Esophagus squamous epithelium (tissue), 4 donors: ENCODE data around the gene MEIOSIN.

Experiments
- POLR2A ChIP-seq, 4 donors: fragments of 450-650 bp; IDR thresholded peaks; one replicate each; pipeline ENCODE4 v1.6.1; 2017; ENCODE audit warnings: antibody characterized with exemption in 4 of 4, mild to moderate bottlenecking in 4 of 4, moderate library complexity in 3 of 4
- TF ChIP-seq, protein P1 (sequence below), 6 experiments: fragments of 450-650 bp in 4 of 6; fragments of 200-600 bp in 2 of 6; sonication (generic) in 2 of 6; IDR thresholded peaks; one replicate each; pipeline ENCODE4 v1.5.1; 2016 to 2019; ENCODE audit warnings: antibody characterized with exemption in 6 of 6, mild to moderate bottlenecking in 4 of 6, moderate library complexity in 4 of 6

DNA sequence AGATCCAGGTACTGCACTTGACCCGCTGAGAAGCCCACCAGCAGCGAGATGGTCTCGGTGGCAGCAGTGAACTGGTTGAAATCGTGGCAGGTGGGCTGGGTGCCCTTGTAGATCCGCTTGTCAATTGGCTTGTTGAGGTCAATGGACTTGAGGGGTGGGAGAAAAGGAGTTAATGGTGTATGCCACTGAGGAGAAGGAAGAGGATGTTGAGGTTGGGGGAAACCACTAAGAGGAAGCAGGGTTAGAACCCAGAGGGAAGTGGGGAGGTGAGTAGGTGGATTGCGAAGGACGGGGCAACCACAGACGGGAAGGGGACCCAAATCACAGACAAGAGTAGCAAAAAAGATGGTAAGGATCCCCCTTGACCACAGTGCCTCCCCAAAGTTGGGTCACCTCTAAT is 57.7 kb downstream of the MEIOSIN start:
- TF ChIP-seq, protein P1, sequence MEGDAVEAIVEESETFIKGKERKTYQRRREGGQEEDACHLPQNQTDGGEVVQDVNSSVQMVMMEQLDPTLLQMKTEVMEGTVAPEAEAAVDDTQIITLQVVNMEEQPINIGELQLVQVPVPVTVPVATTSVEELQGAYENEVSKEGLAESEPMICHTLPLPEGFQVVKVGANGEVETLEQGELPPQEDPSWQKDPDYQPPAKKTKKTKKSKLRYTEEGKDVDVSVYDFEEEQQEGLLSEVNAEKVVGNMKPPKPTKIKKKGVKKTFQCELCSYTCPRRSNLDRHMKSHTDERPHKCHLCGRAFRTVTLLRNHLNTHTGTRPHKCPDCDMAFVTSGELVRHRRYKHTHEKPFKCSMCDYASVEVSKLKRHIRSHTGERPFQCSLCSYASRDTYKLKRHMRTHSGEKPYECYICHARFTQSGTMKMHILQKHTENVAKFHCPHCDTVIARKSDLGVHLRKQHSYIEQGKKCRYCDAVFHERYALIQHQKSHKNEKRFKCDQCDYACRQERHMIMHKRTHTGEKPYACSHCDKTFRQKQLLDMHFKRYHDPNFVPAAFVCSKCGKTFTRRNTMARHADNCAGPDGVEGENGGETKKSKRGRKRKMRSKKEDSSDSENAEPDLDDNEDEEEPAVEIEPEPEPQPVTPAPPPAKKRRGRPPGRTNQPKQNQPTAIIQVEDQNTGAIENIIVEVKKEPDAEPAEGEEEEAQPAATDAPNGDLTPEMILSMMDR (IDR thresholded peaks at IDR 0.05), result no peak
- TF ChIP-seq POLR2A (IDR thresholded peaks at IDR 0.05), result no peak
